IPS-20b (cell line): Measurements from ENCODE around the gene ARMH4.

Source experiments
- H3K27ac ChIP-seq: one replicate; pipeline ENCODE4 v1.5.1; 2013; ENCODE audit warnings: low read length
- H3K27me3 ChIP-seq: 2 replicates; pipeline ENCODE4 v1.6.1; 2013; ENCODE audit warnings: mild to moderate bottlenecking, low read length, inconsistent platforms; ENCODE audit not compliant: insufficient read depth
- H3K36me3 ChIP-seq: 2 replicates; pipeline ENCODE4 v1.6.1; 2013; ENCODE audit warnings: low read depth, mild to moderate bottlenecking, inconsistent platforms, low read length, moderate library complexity; ENCODE audit not compliant: insufficient read depth
- H3K4me1 ChIP-seq: 2 replicates; pipeline ENCODE4 v1.6.1; 2013; ENCODE audit warnings: mild to moderate bottlenecking, control low read depth, inconsistent platforms, low read length, moderate library complexity; ENCODE audit not compliant: insufficient read depth
- H3K4me3 ChIP-seq: 2 replicates; pipeline ENCODE4 v1.5.1; 2013; ENCODE audit warnings: mild to moderate bottlenecking, low read length, inconsistent platforms
- H3K9ac ChIP-seq: 2 replicates; pipeline ENCODE4 v1.6.1; 2013; ENCODE audit warnings: low read depth, mild to moderate bottlenecking, inconsistent platforms, low read length, moderate library complexity
- H3K9me3 ChIP-seq: 2 replicates; pipeline ENCODE4 v1.6.1; 2013; ENCODE audit warnings: mild to moderate bottlenecking, low read depth, low read length, inconsistent platforms; ENCODE audit not compliant: insufficient read depth

ARMH4 gene

DNA sequence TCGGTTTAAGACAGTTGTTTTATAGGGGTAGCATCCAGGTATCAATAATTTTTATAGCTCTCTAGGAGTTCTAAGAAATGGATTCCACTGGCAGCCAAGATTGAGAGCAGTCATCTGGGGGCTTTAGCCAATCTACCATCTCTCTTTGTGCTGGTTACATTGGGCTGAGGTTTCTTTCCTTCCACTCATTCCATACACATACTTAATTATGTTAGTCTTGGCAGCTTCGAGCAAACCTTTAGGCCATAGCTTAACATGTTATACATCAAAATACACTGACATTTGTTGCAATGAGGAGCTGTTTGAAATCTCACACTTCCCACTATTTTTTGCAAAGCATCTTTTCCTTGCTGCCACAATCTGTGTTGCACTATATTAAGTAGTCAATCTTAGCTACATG, 63.1 kb downstream of the ARMH4 start:
- H3K4me1 ChIP-seq: no peaks in the 10 kb centered on the region

DNA sequence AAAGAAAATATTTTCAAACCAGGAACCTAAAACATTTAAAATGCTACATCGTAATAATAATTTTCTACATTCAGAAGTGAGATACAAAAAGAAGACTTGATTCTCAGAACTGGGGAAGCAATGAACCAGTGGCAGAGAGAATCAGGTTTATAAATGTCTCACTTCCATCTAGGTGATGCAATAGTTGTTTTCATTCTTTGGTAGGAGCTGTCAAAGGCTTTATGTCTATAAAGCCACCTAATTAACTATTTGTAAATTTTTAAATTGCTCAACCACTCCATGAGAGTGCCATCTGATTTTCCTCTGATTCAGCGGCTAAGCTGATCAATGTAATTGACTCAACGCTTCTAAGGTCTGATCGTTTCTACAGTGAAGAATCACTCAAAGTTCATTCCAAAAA, 66.1 kb downstream of the ARMH4 start:
- Histone ChIP-seq H3K27ac (no peak overlapping the region), H3K9me3 (no peaks in the 10 kb centered on the region), H3K4me3 (no peak overlapping the region), H3K4me1 (peaks cover 10% of the 10 kb centered on the region; the same call in 1 of the 2 replicates), H3K9ac (no peak overlapping the region), H3K36me3 (no peaks in the 10 kb centered on the region), H3K27me3 (no peaks in the 10 kb centered on the region)

More for the DNA sequence above, 63.1 kb downstream of the ARMH4 start:
- no peaks in the 10 kb centered on the region for H3K27me3 ChIP-seq
- no peaks in the 10 kb centered on the region for H3K36me3 ChIP-seq
- H3K9ac ChIP-seq: no peak overlapping the region
- H3K27ac ChIP-seq: no peak overlapping the region
- no peak overlapping the region for H3K4me3 ChIP-seq
- no peaks in the 10 kb centered on the region for H3K9me3 ChIP-seq

DNA sequence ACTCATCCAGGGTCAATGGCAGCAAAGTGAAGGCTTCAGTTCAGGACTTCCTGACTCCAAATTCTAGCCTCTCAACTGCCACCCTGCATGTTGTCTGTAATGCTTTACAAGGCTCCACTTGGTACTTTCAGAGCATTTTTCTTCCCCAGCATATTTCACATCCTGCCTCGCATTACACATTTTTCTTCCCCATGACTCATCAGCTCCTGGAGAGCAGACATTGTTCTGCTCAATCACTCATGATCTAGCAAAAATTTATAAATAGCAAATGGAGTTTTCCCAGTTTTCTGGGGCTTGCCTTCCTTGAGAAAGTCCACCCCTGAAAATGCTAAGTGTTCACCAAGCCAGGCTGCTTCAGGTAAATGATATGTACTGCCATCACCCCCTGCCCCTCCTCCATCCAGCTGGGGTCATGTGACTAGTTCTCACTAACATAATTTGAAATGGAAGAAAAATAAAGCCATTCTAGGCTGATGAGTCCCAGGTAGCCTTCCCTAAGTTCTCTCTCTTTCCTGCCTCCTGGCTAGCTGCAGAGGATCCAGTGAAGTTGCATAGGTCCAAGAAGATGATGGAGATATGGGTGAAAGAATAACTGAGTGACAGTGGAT, 69.4 kb downstream of the ARMH4 start:
- Histone ChIP-seq H3K36me3 (no peaks in the 10 kb centered on the region), H3K27me3 (no peaks in the 10 kb centered on the region), H3K9ac (no peak overlapping the region; the same call in 1 of the 2 replicates), H3K4me1 (peaks cover 19% of the 10 kb centered on the region), H3K9me3 (no peaks in the 10 kb centered on the region), H3K27ac (no peak overlapping the region), H3K4me3 (no peak overlapping the region)

GRCh38 chr14:58082011-58082410, 70.0 kb downstream of the ARMH4 start:
- Histone ChIP-seq H3K27me3 (no peaks in the 10 kb centered on the region), H3K4me1 (peaks cover 19% of the 10 kb centered on the region), H3K36me3 (no peaks in the 10 kb centered on the region), H3K9ac (no peak overlapping the region; the same call in 1 of the 2 replicates), H3K4me3 (no peak overlapping the region), H3K27ac (no peak overlapping the region), H3K9me3 (no peaks in the 10 kb centered on the region)

DNA sequence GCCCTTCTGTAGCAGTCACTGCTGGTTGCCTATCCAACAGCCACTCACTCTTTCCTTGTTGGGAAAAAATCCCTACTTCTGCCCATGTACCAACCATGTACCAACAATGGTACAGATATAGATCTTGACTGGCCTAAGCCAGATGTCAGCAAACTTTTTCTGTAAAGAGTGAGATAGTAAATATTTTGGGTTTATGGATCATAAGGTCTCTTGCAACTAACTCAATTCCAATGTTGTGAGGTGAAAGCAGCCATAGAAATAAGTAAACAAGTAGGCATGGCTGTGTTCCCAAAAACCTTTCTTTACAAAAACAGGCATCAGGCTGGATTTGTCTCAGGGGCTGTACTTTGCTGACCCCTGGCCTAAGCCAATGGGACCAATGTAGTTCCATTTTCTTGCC, 73.5 kb downstream of the ARMH4 start:
- peaks cover 19% of the 10 kb centered on the region for H3K4me1 ChIP-seq
- no peaks in the 10 kb centered on the region for H3K36me3 ChIP-seq
- H3K9me3 ChIP-seq: no peaks in the 10 kb centered on the region
- no peak overlapping the region for H3K4me3 ChIP-seq
- no peaks in the 10 kb centered on the region for H3K27me3 ChIP-seq
- H3K27ac ChIP-seq: no peak overlapping the region
- no peak overlapping the region for H3K9ac ChIP-seq

GRCh38 chr14:58078068-58078467, 73.9 kb downstream of the ARMH4 start:
- no peak overlapping the region for H3K27ac ChIP-seq
- H3K9me3 ChIP-seq: no peaks in the 10 kb centered on the region
- H3K4me1 ChIP-seq: peaks cover 19% of the 10 kb centered on the region
- no peak overlapping the region for H3K4me3 ChIP-seq
- H3K9ac ChIP-seq: no peak overlapping the region
- no peaks in the 10 kb centered on the region for H3K36me3 ChIP-seq
- no peaks in the 10 kb centered on the region for H3K27me3 ChIP-seq

- no peaks in the 10 kb centered on the region for H3K9me3 ChIP-seq
- no peak overlapping the region for H3K27ac ChIP-seq
- H3K27me3 ChIP-seq: no peaks in the 10 kb centered on the region
- no peak overlapping the region for H3K4me3 ChIP-seq
- H3K9ac ChIP-seq: no peak overlapping the region
- H3K36me3 ChIP-seq: no peaks in the 10 kb centered on the region
- peaks cover 16% of the 10 kb centered on the region for H3K4me1 ChIP-seq
Observed at GRCh38 chr14:58077621-58078020, 74.4 kb downstream of the ARMH4 start.

GRCh38 chr14:58073516-58073915, 78.5 kb downstream of the ARMH4 start:
- Histone ChIP-seq H3K9ac (no peak overlapping the region), H3K9me3 (no peaks in the 10 kb centered on the region), H3K4me1 (peaks cover 7% of the 10 kb centered on the region), H3K4me3 (no peak overlapping the region), H3K27ac (no peak overlapping the region), H3K36me3 (no peaks in the 10 kb centered on the region), H3K27me3 (no peaks in the 10 kb centered on the region)

GRCh38 chr14:58072288-58073071, 79.5 kb downstream of the ARMH4 start:
- Histone ChIP-seq H3K4me1 (no peaks in the 10 kb centered on the region), H3K27me3 (no peaks in the 10 kb centered on the region), H3K9ac (no peak overlapping the region), H3K4me3 (0 out of 2 replicates have a peak overlapping the region, but pooled peaks have one; percentile 25), H3K36me3 (no peaks in the 10 kb centered on the region), H3K27ac (no peak overlapping the region), H3K9me3 (no peaks in the 10 kb centered on the region)

DNA sequence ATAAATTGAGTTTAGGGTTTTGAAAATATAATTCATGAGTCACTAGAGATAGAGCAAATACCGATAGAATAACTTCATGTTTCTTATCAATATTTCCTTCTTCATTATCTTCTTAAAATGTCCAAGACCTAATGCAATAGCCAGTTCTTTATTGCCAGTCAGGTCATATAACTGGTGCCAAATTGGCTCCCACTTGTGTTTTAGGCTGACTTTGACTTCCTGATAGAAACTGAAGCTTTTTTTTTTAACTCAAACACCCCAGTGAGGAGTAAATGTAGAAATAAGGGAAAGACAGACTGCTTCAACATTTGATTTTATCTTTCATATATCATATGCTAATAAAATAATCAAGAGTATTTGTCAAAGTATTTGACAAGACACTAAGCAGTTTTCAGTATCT, 80.7 kb downstream of the ARMH4 start:
- Histone ChIP-seq H3K36me3 (no peaks in the 10 kb centered on the region), H3K9me3 (no peaks in the 10 kb centered on the region), H3K27ac (no peak overlapping the region), H3K4me1 (no peaks in the 10 kb centered on the region), H3K27me3 (no peaks in the 10 kb centered on the region), H3K4me3 (no peak overlapping the region), H3K9ac (no peak overlapping the region)

GRCh38 chr14:58068306-58068705, 83.7 kb downstream of the ARMH4 start:
- no peaks in the 10 kb centered on the region for H3K9me3 ChIP-seq

DNA sequence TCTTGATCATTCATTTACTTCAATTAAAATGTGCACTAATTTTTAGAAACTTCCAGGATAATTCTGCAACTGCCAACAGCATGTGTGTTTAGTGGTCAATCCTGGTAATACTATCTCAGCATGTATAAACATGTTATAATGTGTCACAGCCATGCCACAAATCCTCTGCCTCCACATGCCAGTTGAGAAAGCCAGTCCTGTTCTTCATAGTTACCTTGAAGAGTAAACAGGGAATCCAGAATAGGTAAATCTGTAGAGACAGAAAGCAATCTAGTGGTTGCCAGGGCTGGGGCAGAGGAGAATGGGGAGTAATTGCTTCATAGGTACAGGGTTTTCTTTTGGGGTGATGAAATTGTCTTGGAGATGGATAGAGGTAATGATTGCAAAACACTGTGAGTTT, 85.9 kb downstream of the ARMH4 start:
- Histone ChIP-seq H3K4me1 (no peaks in the 10 kb centered on the region), H3K36me3 (no peaks in the 10 kb centered on the region), H3K9me3 (no peaks in the 10 kb centered on the region), H3K27ac (no peak overlapping the region), H3K9ac (no peak overlapping the region), H3K27me3 (no peaks in the 10 kb centered on the region), H3K4me3 (no peak overlapping the region)

More at GRCh38 chr14:58068306-58068705, 83.7 kb downstream of the ARMH4 start:
- H3K27me3 ChIP-seq: no peaks in the 10 kb centered on the region
- no peaks in the 10 kb centered on the region for H3K36me3 ChIP-seq
- H3K27ac ChIP-seq: no peak overlapping the region
- H3K4me3 ChIP-seq: no peak overlapping the region
- no peaks in the 10 kb centered on the region for H3K4me1 ChIP-seq
- no peak overlapping the region for H3K9ac ChIP-seq
